SHP77 (cell line): Measurements from ENCODE around the gene ARHGAP19.
A peak's percentile ranks its signal among the peaks of the same experiment; 100 is the strongest.

Experiments
- DNase-seq, 2 experiments: peaks; one replicate each; lab custom pipeline; 2025; lab: John Stamatoyannopoulos, UW

ARHGAP19 gene

GRCh38 chr10:97228775-97229157 lies 63.7 kb downstream of the ARHGAP19 start:
- no peak for DNase-seq

- DNase-seq, result no peak
These were observed 64.2 kb downstream of the ARHGAP19 start for GRCh38 chr10:97228130-97228774.

GRCh38 chr10:97226398-97226797 lies 66.0 kb downstream of the ARHGAP19 start:
- no peak for DNase-seq

GRCh38 chr10:97224483-97225435 lies 67.7 kb downstream of the ARHGAP19 start:
- no peak for DNase-seq

DNA sequence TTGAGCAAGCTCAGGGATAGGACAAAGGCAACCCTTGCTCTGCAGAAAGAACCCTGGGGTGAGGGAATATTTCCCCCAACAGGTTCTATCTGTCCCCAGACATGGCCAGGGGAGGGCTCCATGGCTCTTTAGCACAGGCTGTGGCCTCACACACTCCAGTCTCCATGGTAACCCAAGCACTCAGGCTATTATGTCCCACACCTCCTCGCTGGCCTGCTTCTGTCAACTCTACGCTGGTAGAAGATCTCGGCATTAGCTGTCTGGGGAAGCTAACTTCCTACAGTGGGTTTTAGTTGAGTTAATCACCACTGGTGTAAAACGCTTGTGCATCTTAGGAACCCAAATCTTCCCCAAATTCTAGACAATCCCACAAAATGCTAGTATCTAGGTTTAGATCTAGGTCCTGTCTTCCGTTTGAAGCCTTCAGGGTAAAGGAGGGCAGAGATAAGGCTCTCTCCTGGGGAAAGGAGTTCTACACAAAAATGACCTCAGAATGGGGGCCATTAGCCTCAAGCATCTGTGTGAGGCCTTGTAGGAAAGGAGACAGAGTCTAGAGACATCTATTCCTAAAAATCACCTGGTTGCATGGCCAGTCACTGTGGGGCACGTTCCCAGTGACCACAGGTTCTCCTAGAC lies 70.0 kb downstream of the ARHGAP19 start:
- no peak for DNase-seq

GRCh38 chr10:97220355-97220754 lies 72.1 kb downstream of the ARHGAP19 start:
- no peak for DNase-seq

DNA sequence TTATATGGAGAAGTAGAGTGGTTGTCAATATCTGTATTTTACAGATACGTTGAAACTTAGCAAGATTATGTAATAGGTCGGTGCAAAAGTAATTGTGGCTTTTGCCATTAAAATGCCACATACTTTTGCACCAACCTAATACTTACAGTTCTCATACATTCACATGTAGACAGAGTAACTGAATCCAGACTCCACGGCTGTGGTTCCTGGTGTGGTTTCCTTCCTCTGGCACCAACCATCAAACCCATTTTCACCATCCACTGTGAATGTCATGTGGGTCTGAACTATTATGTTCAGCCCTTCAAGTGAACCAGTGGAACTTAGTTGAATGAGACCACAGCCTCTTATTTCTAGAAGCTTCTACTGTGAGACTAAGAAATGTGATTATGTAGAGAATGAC lies 75.1 kb downstream of the ARHGAP19 start:
- no peak for DNase-seq

DNA sequence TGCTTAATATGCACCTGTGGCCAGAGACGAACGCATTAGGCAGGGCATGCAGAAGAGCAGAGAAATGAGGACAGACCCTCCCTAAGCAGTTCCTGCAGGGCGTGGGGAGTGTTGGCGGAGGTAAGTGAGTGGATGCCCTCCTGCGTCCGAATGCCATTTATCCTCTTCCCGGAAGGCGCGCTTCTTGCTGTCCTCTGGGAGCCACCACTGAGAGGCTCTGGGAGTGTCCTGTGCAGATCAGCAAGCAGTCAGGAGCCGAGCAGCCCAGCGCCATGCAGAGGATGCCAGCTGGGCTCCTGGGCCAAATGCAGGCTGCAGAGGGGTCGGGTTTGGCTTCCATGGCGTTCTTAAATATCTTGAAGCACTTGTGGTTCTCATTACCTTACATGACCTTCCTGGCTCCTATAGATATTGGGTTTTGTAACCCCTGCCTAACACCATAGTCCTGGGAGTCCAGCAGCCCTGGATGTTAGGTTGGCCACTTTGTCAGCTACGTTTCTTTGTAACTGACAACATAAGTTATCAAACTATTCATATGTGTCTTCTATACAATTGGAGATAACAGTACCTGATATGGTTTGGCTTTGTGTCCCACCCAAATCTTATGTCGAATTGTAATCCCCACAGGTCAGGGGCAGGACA lies 76.7 kb downstream of the ARHGAP19 start:
- DNase-seq, result no peak

- DNase-seq, result no peak
These were observed 79.0 kb downstream of the ARHGAP19 start for GRCh38 chr10:97213431-97213830.

- no peak for DNase-seq
These were observed 81.2 kb downstream of the ARHGAP19 start for GRCh38 chr10:97211229-97211628.

DNA sequence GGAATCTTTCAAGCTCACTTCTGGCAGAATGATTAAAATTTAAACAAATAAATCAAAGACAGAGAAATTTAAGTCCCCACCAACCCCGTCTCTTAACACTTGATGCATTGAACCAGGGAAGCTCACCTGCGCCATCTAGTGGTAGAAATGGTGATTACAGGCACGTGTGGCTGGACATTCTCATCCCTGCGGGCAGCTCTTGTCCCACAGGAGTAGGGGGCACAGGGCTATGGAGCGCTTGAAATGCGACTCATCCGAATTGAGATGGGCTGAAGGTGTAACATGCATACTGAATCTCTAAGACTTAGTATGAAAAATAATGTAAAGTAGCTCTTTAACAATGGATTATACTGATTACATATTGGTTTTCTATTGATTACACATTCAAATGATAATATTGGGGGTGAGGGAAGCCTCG lies 81.9 kb downstream of the ARHGAP19 start:
- peak; percentile 43 to 66 for DNase-seq

- DNase-seq, result no peak
These were observed 84.6 kb downstream of the ARHGAP19 start for GRCh38 chr10:97207756-97208346.

- DNase-seq, result no peak
These were observed 85.3 kb downstream of the ARHGAP19 start for GRCh38 chr10:97207131-97207530.

- DNase-seq, result no peak
These were observed 87.4 kb downstream of the ARHGAP19 start for GRCh38 chr10:97204826-97205679.

- DNase-seq, result no peak
These were observed 89.2 kb downstream of the ARHGAP19 start for GRCh38 chr10:97203220-97203619.

- no peak for DNase-seq
These were observed 91.8 kb downstream of the ARHGAP19 start for GRCh38 chr10:97200616-97201015.

DNA sequence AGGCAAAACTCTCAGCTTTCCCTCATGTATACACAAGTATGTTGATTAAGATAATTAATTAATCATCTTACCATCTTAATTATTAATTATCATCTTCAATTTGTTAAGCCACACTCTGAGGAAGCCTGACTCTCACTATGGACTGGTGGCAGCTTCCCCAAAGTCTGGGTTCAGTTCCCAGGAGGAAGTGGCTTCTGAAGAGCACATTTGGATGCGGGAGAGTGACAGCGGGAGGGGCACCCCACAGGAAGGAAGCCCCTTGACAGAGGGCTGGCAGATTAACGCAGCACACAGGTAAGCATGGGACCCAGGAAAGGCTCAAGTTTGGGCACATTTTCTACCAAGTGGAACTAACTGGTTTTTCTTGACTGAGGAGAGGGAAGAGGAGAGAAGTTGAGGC lies 93.3 kb downstream of the ARHGAP19 start:
- no peak for DNase-seq

DNA sequence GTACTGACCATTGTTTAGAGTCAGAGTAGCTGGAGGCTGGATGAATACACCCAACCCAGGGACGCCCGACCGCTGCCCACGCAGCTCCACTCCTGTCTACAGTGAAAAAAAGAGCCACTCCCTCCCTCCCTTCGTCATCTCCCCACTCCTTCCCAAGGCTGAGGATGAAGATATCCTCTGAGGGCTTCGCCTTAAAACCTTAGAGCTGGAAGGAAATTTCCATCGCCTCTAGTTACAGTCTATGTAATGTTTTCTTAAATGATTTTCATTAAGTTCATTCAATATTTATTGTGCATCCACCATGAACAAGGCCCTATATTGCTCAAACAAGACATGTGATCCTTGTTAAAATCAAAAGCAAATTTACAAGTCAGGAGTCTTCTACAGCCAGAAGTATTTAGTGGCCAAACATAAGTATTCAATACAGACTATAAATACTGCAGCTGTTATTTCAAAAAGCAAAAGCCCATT lies 95.4 kb downstream of the ARHGAP19 start:
- no peak for DNase-seq

- peak; percentile 72 to 78 for DNase-seq
These were observed 96.0 kb downstream of the ARHGAP19 start for GRCh38 chr10:97196223-97197029.

DNA sequence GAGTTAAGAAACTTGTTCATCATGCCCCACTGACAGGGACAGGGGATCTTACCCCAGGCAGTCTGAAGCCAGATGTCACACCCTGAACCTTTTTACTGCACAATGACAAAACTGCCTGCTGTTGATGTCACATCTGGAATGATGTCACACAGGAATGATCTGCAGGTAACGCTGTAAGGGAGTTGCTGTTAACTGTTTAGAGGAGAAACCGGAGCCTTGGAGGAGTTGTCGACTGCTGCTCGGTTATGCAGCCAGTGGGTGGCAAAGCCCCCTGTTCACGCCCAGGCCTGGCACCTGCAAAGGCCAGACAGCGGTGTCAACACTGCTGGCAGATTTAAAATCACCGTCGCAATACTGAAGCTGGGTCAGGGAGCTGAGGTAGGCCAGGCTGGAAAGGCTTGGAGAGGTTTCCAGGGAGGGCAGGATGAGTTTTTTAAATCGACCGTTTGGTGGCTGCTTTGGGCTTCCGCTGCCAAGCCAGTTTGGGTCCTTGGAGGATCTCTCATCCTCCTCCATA lies 96.7 kb downstream of the ARHGAP19 start:
- DNase-seq, result no peak
